WTC11 (cell line): ENCODE results near the gene TMEM121B. TPM values are rescaled to one million over a fixed set of nuclear protein-coding genes. Genes with fewer than 3 reads are reported as not detected.

Experiments used
- ATAC-seq: fragments of 200-7000 bp; cut with Tn5 transposase; 2 replicates; pipeline ENCODE4 v1.10.0; 2021; ENCODE audit warnings: mild to moderate bottlenecking, moderate library complexity
- CTCF ChIA-PET: fragments of 300-600 bp; sonication (Branson Sonifier 250); formaldehyde crosslinking; loops from one replicate; lab custom pipeline; 2021; ENCODE audit warnings: antibody characterized with exemption; lab: Charles Lee
- POLR2A ChIA-PET: fragments of 350-600 bp; sonication (Branson Sonifier 250); formaldehyde crosslinking; loops from one replicate; lab custom pipeline; 2021; ENCODE audit warnings: antibody characterized with exemption; lab: Charles Lee
- DNase-seq: peaks from one replicate; pipeline ENCODE4 v3.0.0; 2021; ENCODE audit warnings: low spot score
- H3K27ac Mint-ChIP-seq: 2 replicates; pipeline ENCODE4 v1.8.0; 2021; ENCODE audit warnings: mixed read lengths
- H3K27me3 Mint-ChIP-seq: 2 replicates; pipeline ENCODE4 v1.8.0; 2021; ENCODE audit warnings: low read depth, mild to moderate bottlenecking, moderate library complexity, mixed read lengths
- H3K36me3 Mint-ChIP-seq: 2 replicates; pipeline ENCODE4 v1.8.0; 2021; ENCODE audit warnings: mixed read lengths
- H3K4me1 Mint-ChIP-seq: 2 replicates; pipeline ENCODE4 v1.8.0; 2022; ENCODE audit warnings: mixed read lengths
- H3K4me3 Mint-ChIP-seq: 2 replicates; pipeline ENCODE4 v1.8.0; 2021; ENCODE audit warnings: mild to moderate bottlenecking, moderate library complexity, mixed read lengths
- H3K9me3 Mint-ChIP-seq: 2 replicates; pipeline ENCODE4 v1.8.0; 2021; ENCODE audit warnings: mixed read lengths
- FOXJ3 ChIP-seq: sonication (generic); formaldehyde crosslinking; IDR thresholded peaks from 2 replicates; pipeline ENCODE4 v1.9.0; 2021; ENCODE audit warnings: missing genetic modification reagents, mild to moderate bottlenecking, borderline replicate concordance
- KAT7 ChIP-seq: sonication (generic); formaldehyde crosslinking; IDR thresholded peaks from 2 replicates; pipeline ENCODE4 v1.8.1; 2023; ENCODE audit warnings: missing genetic modification reagents, mild to moderate bottlenecking, borderline replicate concordance
- PRRX2 ChIP-seq: fragments of 250-450 bp; sonication (Bioruptor Pico); IDR thresholded peaks from 2 replicates; pipeline ENCODE4 v1.8.0; 2021; ENCODE audit warnings: mild to moderate bottlenecking
- RELA ChIP-seq: sonication (generic); formaldehyde crosslinking; IDR thresholded peaks from 2 replicates; pipeline ENCODE4 v1.8.1; 2022; ENCODE audit warnings: missing genetic modification reagents, mild to moderate bottlenecking, borderline replicate concordance
- TEAD4 ChIP-seq: sonication (generic); formaldehyde crosslinking; IDR thresholded peaks from 2 replicates; pipeline ENCODE4 v1.8.0; 2022; ENCODE audit warnings: mild to moderate bottlenecking, missing genetic modification reagents
- ZBTB21 ChIP-seq: sonication (generic); formaldehyde crosslinking; IDR thresholded peaks from 2 replicates; pipeline ENCODE4 v1.8.1; 2023; ENCODE audit warnings: mild to moderate bottlenecking, missing genetic modification reagents, borderline replicate concordance
- total RNA-seq: library from RNA; stranded (reverse); gene quantifications from 3 replicates; pipeline ENCODE4 v1.2.3, GENCODE V29; 2021
- TF ChIP-seq, protein P1 (sequence below): sonication (generic); formaldehyde crosslinking; IDR thresholded peaks from 2 replicates; pipeline ENCODE4 v1.8.1; 2023; ENCODE audit warnings: mild to moderate bottlenecking, missing genetic modification reagents, borderline replicate concordance
- TF ChIP-seq, protein P2 (sequence below): fragments of 250-450 bp; sonication (Bioruptor Pico); IDR thresholded peaks from 2 replicates; pipeline ENCODE4 v1.8.0; 2021; ENCODE audit warnings: mild to moderate bottlenecking
- TF ChIP-seq, protein P3 (sequence below): fragments of 250-450 bp; sonication (Bioruptor Pico); IDR thresholded peaks from 2 replicates; pipeline ENCODE4 v1.9.0; 2021; ENCODE audit warnings: mild to moderate bottlenecking, borderline replicate concordance
- TF ChIP-seq, protein P4 (sequence below): sonication (generic); formaldehyde crosslinking; IDR thresholded peaks from 2 replicates; pipeline ENCODE4 v1.8.1; 2022; ENCODE audit warnings: low read depth, missing genetic modification reagents, borderline replicate concordance
- TF ChIP-seq, protein P5 (sequence below): fragments of 250-450 bp; sonication (Bioruptor Pico); IDR thresholded peaks from 2 replicates; pipeline ENCODE4 v1.9.0; 2021; ENCODE audit warnings: mild to moderate bottlenecking
- TF ChIP-seq, protein P6 (sequence below): sonication (generic); formaldehyde crosslinking; IDR thresholded peaks from 2 replicates; pipeline ENCODE4 v1.8.0; 2023; ENCODE audit warnings: mild to moderate bottlenecking, missing genetic modification reagents
- TF ChIP-seq, protein P7 (sequence below): sonication (generic); formaldehyde crosslinking; conservative IDR thresholded peaks from 2 replicates; pipeline ENCODE4 v1.8.1; 2023; ENCODE audit warnings: mild to moderate bottlenecking, low read depth, missing genetic modification reagents, moderate library complexity
- TF ChIP-seq, protein P8 (sequence below): fragments of 250-450 bp; sonication (Bioruptor Pico); IDR thresholded peaks from 2 replicates; pipeline ENCODE4 v2.1.2; 2022; ENCODE audit warnings: mild to moderate bottlenecking, moderate library complexity

The TMEM121B gene
- total RNA-seq, 1 experiment from 2014 or later = 7.5 TPM

DNA sequence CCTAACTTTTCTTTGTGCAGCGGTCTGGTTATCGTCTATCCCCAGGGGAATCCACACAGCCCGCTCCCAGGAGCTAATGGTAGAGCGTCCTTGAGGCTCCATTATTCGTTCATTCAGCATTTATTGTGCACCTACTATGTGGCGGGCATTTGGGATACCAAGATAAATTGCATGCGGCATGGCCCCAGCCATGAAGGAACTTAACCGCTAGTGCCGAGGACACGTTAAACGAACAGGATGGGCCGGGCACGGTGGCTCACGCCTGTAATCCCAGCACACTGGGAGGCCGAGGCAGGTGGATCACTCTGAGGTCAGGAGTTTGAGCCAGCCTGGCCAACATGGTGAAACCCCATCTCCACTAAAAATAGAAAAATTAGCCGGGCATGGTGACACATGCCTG, 11.2 kb downstream of the TMEM121B start:
- DNase-seq (no peak), ATAC-seq (no peak)
- Mint-ChIP-seq H3K27ac (no peak overlapping the region), H3K9me3 (no peaks in the 10 kb centered on the region), H3K4me1 (peaks cover 4% of the 10 kb centered on the region; the same call in 1 of the 2 replicates), H3K36me3 (no peaks in the 10 kb centered on the region; the same call in 1 of the 2 replicates), H3K4me3 (no peak overlapping the region), H3K27me3 (no peaks in the 10 kb centered on the region)
- TF ChIP-seq FOXJ3 (CRISPR knock-in tag) = no peak
- TF ChIP-seq, protein P1, sequence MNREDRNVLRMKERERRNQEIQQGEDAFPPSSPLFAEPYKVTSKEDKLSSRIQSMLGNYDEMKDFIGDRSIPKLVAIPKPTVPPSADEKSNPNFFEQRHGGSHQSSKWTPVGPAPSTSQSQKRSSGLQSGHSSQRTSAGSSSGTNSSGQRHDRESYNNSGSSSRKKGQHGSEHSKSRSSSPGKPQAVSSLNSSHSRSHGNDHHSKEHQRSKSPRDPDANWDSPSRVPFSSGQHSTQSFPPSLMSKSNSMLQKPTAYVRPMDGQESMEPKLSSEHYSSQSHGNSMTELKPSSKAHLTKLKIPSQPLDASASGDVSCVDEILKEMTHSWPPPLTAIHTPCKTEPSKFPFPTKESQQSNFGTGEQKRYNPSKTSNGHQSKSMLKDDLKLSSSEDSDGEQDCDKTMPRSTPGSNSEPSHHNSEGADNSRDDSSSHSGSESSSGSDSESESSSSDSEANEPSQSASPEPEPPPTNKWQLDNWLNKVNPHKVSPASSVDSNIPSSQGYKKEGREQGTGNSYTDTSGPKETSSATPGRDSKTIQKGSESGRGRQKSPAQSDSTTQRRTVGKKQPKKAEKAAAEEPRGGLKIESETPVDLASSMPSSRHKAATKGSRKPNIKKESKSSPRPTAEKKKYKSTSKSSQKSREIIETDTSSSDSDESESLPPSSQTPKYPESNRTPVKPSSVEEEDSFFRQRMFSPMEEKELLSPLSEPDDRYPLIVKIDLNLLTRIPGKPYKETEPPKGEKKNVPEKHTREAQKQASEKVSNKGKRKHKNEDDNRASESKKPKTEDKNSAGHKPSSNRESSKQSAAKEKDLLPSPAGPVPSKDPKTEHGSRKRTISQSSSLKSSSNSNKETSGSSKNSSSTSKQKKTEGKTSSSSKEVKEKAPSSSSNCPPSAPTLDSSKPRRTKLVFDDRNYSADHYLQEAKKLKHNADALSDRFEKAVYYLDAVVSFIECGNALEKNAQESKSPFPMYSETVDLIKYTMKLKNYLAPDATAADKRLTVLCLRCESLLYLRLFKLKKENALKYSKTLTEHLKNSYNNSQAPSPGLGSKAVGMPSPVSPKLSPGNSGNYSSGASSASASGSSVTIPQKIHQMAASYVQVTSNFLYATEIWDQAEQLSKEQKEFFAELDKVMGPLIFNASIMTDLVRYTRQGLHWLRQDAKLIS = no peak
- no peak for TF ChIP-seq ZBTB21 (CRISPR knock-in tag)
- TF ChIP-seq, protein P2, sequence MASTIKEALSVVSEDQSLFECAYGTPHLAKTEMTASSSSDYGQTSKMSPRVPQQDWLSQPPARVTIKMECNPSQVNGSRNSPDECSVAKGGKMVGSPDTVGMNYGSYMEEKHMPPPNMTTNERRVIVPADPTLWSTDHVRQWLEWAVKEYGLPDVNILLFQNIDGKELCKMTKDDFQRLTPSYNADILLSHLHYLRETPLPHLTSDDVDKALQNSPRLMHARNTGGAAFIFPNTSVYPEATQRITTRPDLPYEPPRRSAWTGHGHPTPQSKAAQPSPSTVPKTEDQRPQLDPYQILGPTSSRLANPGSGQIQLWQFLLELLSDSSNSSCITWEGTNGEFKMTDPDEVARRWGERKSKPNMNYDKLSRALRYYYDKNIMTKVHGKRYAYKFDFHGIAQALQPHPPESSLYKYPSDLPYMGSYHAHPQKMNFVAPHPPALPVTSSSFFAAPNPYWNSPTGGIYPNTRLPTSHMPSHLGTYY (CRISPR knock-in tag) = no peak
- no peak for TF ChIP-seq KAT7 (CRISPR knock-in tag)
- no peak for TF ChIP-seq TEAD4
- TF ChIP-seq, protein P3, sequence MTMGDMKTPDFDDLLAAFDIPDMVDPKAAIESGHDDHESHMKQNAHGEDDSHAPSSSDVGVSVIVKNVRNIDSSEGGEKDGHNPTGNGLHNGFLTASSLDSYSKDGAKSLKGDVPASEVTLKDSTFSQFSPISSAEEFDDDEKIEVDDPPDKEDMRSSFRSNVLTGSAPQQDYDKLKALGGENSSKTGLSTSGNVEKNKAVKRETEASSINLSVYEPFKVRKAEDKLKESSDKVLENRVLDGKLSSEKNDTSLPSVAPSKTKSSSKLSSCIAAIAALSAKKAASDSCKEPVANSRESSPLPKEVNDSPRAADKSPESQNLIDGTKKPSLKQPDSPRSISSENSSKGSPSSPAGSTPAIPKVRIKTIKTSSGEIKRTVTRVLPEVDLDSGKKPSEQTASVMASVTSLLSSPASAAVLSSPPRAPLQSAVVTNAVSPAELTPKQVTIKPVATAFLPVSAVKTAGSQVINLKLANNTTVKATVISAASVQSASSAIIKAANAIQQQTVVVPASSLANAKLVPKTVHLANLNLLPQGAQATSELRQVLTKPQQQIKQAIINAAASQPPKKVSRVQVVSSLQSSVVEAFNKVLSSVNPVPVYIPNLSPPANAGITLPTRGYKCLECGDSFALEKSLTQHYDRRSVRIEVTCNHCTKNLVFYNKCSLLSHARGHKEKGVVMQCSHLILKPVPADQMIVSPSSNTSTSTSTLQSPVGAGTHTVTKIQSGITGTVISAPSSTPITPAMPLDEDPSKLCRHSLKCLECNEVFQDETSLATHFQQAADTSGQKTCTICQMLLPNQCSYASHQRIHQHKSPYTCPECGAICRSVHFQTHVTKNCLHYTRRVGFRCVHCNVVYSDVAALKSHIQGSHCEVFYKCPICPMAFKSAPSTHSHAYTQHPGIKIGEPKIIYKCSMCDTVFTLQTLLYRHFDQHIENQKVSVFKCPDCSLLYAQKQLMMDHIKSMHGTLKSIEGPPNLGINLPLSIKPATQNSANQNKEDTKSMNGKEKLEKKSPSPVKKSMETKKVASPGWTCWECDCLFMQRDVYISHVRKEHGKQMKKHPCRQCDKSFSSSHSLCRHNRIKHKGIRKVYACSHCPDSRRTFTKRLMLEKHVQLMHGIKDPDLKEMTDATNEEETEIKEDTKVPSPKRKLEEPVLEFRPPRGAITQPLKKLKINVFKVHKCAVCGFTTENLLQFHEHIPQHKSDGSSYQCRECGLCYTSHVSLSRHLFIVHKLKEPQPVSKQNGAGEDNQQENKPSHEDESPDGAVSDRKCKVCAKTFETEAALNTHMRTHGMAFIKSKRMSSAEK (CRISPR knock-in tag) = no peak
- TF ChIP-seq PRRX2 (CRISPR knock-in tag) = no peak
- TF ChIP-seq, protein P4, sequence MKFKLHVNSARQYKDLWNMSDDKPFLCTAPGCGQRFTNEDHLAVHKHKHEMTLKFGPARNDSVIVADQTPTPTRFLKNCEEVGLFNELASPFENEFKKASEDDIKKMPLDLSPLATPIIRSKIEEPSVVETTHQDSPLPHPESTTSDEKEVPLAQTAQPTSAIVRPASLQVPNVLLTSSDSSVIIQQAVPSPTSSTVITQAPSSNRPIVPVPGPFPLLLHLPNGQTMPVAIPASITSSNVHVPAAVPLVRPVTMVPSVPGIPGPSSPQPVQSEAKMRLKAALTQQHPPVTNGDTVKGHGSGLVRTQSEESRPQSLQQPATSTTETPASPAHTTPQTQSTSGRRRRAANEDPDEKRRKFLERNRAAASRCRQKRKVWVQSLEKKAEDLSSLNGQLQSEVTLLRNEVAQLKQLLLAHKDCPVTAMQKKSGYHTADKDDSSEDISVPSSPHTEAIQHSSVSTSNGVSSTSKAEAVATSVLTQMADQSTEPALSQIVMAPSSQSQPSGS = no peak
- no peak for TF ChIP-seq RELA (CRISPR knock-in tag)
- TF ChIP-seq, protein P5, sequence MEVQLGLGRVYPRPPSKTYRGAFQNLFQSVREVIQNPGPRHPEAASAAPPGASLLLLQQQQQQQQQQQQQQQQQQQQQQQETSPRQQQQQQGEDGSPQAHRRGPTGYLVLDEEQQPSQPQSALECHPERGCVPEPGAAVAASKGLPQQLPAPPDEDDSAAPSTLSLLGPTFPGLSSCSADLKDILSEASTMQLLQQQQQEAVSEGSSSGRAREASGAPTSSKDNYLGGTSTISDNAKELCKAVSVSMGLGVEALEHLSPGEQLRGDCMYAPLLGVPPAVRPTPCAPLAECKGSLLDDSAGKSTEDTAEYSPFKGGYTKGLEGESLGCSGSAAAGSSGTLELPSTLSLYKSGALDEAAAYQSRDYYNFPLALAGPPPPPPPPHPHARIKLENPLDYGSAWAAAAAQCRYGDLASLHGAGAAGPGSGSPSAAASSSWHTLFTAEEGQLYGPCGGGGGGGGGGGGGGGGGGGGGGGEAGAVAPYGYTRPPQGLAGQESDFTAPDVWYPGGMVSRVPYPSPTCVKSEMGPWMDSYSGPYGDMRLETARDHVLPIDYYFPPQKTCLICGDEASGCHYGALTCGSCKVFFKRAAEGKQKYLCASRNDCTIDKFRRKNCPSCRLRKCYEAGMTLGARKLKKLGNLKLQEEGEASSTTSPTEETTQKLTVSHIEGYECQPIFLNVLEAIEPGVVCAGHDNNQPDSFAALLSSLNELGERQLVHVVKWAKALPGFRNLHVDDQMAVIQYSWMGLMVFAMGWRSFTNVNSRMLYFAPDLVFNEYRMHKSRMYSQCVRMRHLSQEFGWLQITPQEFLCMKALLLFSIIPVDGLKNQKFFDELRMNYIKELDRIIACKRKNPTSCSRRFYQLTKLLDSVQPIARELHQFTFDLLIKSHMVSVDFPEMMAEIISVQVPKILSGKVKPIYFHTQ (CRISPR knock-in tag) = no peak
- TF ChIP-seq, protein P6, sequence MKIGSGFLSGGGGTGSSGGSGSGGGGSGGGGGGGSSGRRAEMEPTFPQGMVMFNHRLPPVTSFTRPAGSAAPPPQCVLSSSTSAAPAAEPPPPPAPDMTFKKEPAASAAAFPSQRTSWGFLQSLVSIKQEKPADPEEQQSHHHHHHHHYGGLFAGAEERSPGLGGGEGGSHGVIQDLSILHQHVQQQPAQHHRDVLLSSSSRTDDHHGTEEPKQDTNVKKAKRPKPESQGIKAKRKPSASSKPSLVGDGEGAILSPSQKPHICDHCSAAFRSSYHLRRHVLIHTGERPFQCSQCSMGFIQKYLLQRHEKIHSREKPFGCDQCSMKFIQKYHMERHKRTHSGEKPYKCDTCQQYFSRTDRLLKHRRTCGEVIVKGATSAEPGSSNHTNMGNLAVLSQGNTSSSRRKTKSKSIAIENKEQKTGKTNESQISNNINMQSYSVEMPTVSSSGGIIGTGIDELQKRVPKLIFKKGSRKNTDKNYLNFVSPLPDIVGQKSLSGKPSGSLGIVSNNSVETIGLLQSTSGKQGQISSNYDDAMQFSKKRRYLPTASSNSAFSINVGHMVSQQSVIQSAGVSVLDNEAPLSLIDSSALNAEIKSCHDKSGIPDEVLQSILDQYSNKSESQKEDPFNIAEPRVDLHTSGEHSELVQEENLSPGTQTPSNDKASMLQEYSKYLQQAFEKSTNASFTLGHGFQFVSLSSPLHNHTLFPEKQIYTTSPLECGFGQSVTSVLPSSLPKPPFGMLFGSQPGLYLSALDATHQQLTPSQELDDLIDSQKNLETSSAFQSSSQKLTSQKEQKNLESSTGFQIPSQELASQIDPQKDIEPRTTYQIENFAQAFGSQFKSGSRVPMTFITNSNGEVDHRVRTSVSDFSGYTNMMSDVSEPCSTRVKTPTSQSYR (CRISPR knock-in tag) = no peak
- TF ChIP-seq, protein P7, sequence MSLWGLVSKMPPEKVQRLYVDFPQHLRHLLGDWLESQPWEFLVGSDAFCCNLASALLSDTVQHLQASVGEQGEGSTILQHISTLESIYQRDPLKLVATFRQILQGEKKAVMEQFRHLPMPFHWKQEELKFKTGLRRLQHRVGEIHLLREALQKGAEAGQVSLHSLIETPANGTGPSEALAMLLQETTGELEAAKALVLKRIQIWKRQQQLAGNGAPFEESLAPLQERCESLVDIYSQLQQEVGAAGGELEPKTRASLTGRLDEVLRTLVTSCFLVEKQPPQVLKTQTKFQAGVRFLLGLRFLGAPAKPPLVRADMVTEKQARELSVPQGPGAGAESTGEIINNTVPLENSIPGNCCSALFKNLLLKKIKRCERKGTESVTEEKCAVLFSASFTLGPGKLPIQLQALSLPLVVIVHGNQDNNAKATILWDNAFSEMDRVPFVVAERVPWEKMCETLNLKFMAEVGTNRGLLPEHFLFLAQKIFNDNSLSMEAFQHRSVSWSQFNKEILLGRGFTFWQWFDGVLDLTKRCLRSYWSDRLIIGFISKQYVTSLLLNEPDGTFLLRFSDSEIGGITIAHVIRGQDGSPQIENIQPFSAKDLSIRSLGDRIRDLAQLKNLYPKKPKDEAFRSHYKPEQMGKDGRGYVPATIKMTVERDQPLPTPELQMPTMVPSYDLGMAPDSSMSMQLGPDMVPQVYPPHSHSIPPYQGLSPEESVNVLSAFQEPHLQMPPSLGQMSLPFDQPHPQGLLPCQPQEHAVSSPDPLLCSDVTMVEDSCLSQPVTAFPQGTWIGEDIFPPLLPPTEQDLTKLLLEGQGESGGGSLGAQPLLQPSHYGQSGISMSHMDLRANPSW (CRISPR knock-in tag) = no peak
- TF ChIP-seq, protein P8, sequence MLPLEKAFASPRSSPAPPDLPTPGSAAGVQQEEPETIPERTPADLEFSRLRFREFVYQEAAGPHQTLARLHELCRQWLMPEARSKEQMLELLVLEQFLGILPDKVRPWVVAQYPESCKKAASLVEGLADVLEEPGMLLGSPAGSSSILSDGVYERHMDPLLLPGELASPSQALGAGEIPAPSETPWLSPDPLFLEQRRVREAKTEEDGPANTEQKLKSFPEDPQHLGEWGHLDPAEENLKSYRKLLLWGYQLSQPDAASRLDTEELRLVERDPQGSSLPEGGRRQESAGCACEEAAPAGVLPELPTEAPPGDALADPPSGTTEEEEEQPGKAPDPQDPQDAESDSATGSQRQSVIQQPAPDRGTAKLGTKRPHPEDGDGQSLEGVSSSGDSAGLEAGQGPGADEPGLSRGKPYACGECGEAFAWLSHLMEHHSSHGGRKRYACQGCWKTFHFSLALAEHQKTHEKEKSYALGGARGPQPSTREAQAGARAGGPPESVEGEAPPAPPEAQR (CRISPR knock-in tag) = no peak
- CTCF ChIA-PET = interaction anchor here (1.7 to 3.9 kb wide), 4 partner anchors 10 to 62 kb away, joined by 5 to 19 read pairs (median 11); no protein-coding TSS in a partner anchor
- POLR2A ChIA-PET = no interaction called here
